HFFc6 (cell line): ENCODE results near the gene ZNRD2. TPM values are rescaled to one million over a fixed set of nuclear protein-coding genes. Genes with fewer than 3 reads are reported as not detected.

ENCODE experiments used
- DNase-seq: peaks from one replicate; pipeline ENCODE4 v3.0.0-alpha.2; 2018
- H3K27ac Mint-ChIP-seq: 2 replicates; pipeline ENCODE4 v1.8.0; 2020; ENCODE audit warnings: mild to moderate bottlenecking, mixed read lengths
- H3K27me3 Mint-ChIP-seq: 2 replicates; pipeline ENCODE4 v1.8.0; 2021; ENCODE audit warnings: mild to moderate bottlenecking, moderate library complexity, mixed read lengths; ENCODE audit not compliant: insufficient read depth
- H3K36me3 Mint-ChIP-seq: 2 replicates; pipeline ENCODE4 v1.8.0; 2021; ENCODE audit warnings: low read depth, mixed read lengths
- H3K4me1 Mint-ChIP-seq: 2 replicates; pipeline ENCODE4 v1.8.0; 2020; ENCODE audit warnings: low read depth, mixed read lengths
- H3K4me3 Mint-ChIP-seq: 2 replicates; pipeline ENCODE4 v1.8.0; 2020; ENCODE audit warnings: mild to moderate bottlenecking, moderate library complexity, mixed read lengths
- H3K9me3 Mint-ChIP-seq: 2 replicates; pipeline ENCODE4 v1.8.0; 2020; ENCODE audit warnings: mild to moderate bottlenecking, mixed read lengths
- total RNA-seq, 6 experiments: library from RNA; stranded (reverse); fragmentation: NEBNext Ultra II Directional; extraction: Animal tissue kit (Norgen Biotek cat#: 25700); gene quantifications; 2 replicates in 1 of 6; 3 replicates in 5 of 6; pipeline ENCODE4 v1.2.3, GENCODE V29; 2021
- TF ChIP-seq, protein P1 (sequence below): fragments of 200-600 bp; sonication (generic); IDR thresholded peaks from 2 replicates; pipeline ENCODE4 v1.5.0; 2021; ENCODE audit warnings: antibody characterized with exemption, mild to moderate bottlenecking

The ZNRD2 gene
- total RNA-seq, 6 experiments from 2014 or later, result 57.7 to 72.0 (median 64.3) TPM

DNA sequence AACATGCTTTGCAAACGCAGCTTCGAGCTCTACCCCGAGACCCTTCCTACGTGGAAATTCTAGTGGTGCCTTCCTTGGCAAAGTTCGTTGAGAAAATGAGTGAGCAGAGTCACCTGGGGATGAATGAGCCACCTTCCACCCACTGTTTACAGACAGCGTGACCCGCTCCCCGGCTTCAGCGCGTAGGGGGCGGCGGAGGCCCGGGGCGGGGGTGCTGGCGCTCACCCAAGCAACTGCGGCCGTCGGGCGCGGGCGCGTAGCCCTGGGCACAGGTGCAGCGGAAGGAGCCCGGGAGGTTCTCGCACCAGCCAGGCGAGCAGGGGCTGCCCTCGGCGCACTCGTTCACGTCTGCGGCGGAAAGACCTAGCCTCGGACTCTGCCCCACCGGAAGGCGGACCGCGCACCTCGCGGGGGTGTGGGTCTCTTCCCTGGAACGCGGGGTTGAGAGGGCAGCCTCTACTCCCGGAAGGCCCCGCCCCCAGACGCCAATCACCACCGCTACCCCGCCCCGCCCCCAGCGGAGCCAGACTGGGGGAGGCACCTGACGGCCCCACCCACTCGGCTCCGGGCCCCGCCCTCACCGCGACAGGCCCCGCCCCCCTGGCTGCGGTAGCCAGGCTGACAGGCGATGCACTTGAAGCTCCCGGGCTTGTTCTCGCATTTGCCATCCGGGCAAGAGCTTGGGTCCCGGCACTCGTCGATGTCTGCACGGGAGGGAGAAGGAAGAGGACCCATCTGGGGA, 23.9 kb upstream of the ZNRD2 start:
- Mint-ChIP-seq H3K4me1 (peaks cover 8% of the 10 kb centered on the region), H3K36me3 (peaks cover 28% of the 10 kb centered on the region), H3K9me3 (no peaks in the 10 kb centered on the region), H3K27me3 (peaks cover 3% of the 10 kb centered on the region), H3K4me3 (no peak overlapping the region), H3K27ac (no peak overlapping the region)
- no peak for DNase-seq
- TF ChIP-seq, protein P1, sequence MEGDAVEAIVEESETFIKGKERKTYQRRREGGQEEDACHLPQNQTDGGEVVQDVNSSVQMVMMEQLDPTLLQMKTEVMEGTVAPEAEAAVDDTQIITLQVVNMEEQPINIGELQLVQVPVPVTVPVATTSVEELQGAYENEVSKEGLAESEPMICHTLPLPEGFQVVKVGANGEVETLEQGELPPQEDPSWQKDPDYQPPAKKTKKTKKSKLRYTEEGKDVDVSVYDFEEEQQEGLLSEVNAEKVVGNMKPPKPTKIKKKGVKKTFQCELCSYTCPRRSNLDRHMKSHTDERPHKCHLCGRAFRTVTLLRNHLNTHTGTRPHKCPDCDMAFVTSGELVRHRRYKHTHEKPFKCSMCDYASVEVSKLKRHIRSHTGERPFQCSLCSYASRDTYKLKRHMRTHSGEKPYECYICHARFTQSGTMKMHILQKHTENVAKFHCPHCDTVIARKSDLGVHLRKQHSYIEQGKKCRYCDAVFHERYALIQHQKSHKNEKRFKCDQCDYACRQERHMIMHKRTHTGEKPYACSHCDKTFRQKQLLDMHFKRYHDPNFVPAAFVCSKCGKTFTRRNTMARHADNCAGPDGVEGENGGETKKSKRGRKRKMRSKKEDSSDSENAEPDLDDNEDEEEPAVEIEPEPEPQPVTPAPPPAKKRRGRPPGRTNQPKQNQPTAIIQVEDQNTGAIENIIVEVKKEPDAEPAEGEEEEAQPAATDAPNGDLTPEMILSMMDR, result no peak

DNA sequence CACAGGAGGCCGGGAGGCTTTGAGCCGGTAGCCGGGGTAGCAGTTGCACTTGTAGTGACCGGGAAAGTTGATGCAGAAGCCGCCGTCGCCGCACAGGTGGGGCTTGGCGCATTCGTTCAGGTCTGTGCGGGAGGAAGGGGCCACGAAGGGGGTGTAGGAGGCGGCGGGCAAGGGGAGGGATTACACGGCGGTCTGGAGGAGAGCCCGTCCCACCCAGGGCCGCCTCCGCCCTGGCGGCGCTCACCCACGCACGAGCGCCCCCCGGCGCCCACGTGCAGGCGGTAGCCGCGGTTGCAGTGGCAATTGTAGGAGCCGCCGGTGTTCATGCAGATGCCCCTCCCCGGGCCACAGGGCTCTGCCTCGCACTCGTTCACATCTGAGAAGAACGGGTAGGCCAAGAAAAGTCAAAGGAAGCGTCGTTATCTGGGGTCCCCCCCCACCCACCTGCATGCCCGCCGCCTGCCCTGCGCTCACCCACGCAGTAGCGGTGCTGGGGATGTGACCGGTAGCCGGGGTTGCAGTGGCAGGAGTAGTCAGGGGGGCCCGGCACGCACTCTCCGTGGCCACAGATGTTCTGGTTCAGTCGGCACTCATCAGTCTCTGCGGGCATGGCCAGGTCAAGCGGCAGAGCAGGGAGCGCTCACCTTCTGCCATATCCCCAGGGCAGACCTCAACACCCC, 22.7 kb upstream of the ZNRD2 start:
- no peak overlapping the region for H3K4me3 Mint-ChIP-seq
- DNase-seq, result no peak
- H3K36me3 Mint-ChIP-seq, result peaks cover 39% of the 10 kb centered on the region
- H3K27me3 Mint-ChIP-seq, result peaks cover 3% of the 10 kb centered on the region
- TF ChIP-seq, protein P1, result no peak
- H3K4me1 Mint-ChIP-seq, result 0 out of 2 replicates have a peak, but pooled peaks cover 4% of the 10 kb centered on the region
- no peak overlapping the region for H3K27ac Mint-ChIP-seq
- no peaks in the 10 kb centered on the region for H3K9me3 Mint-ChIP-seq

DNA sequence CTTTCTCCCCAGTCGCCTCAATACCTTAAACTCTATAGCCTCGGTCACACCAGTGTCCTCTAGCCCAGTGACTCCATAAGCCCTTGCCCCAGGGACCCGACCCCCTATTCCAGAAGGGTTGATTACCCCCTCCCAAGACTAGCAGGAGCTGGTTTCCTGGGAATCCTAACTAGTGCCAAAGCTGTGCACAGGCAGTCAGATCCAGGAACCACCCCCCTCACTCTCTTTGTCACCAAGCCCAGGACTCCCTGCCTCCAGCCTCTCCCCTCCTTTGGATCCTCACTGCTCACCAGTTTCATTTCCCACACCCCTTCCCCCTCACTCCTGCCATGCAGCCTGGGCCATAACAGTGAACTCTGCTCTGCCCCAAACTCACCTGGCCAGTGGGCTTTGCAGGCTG, 21.9 kb upstream of the ZNRD2 start:
- 0 out of 2 replicates have a peak, but pooled peaks cover 5% of the 10 kb centered on the region for H3K4me1 Mint-ChIP-seq
- peaks cover 3% of the 10 kb centered on the region for H3K27me3 Mint-ChIP-seq
- peaks cover 36% of the 10 kb centered on the region for H3K36me3 Mint-ChIP-seq
- TF ChIP-seq, protein P1, result no peak
- no peaks in the 10 kb centered on the region for H3K9me3 Mint-ChIP-seq
- DNase-seq, result no peak
- no peak overlapping the region for H3K4me3 Mint-ChIP-seq
- no peak overlapping the region for H3K27ac Mint-ChIP-seq

DNA sequence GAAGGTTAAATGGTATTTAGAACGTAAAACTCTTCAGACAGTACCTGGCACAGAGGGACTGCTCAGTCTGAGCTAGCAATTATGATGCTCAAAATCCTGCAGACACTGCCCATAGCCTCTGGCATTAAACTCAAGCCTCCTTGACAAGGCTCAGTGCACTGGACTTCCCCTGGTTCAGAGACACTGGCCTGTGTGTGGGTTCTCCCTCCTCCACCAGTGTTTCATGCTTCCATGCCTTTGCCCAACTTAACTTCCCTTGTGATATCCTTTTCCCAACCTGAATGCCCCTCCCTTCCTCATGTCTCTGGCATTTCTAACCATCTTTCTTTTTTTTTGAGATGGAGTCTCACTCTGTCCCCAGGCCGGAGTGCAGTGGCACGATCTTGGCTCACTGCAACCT, 21.2 kb upstream of the ZNRD2 start:
- Mint-ChIP-seq H3K4me3 (no peak overlapping the region), H3K27me3 (peaks cover 3% of the 10 kb centered on the region)

DNA sequence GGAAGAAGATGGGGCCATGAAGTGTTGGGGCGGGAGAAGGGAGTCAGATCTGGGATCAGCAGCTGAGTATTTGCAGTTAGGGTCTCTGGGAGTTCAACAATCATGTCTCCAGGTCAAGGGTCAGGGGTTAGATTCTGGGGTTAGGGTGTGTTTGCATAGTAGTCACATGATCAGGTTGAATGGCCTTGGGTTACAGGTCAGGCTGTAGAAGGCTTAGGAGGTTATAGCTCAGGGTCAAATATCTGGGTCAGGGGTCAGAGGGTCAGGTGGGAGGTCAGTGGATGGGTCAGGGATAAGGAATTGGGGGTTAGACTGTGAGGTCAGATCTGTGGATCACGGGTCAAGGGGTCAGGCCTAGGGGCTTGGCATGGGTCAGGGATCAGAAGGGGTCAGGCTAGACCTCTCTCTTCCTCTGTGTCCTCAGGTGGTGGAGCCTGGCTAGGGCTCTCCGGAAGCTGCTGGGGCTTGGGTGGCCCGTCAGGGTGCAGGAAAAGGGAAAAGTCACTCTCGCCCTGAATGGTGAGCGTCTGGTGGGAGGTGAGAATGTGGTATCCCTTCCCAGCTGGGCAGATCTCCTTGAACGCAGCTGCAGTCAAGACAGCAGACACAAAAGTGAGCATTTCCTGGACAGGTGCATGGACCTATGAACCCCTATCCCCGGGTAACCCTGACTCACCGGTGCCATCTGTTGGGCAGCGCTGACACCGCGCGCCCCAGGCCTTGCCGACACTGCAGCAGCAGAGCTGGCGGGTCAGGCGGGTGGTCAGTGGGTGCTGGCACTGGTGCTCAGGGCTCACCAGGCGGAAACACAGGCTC, 18.5 kb upstream of the ZNRD2 start:
- Mint-ChIP-seq H3K9me3 (no peaks in the 10 kb centered on the region), H3K36me3 (peaks cover 40% of the 10 kb centered on the region), H3K27ac (no peak overlapping the region; the same call in 1 of the 2 replicates), H3K4me1 (peaks cover 29% of the 10 kb centered on the region), H3K4me3 (no peak overlapping the region), H3K27me3 (peaks cover 3% of the 10 kb centered on the region)
- TF ChIP-seq, protein P1, result peak; percentile 68
- DNase-seq, result no peak

More for the DNA sequence above, 21.2 kb upstream of the ZNRD2 start:
- Mint-ChIP-seq H3K27ac (no peak overlapping the region), H3K4me1 (0 out of 2 replicates have a peak, but pooled peaks cover 5% of the 10 kb centered on the region), H3K36me3 (peaks cover 36% of the 10 kb centered on the region), H3K9me3 (no peaks in the 10 kb centered on the region)
- no peak for DNase-seq
- TF ChIP-seq, protein P1, result no peak
